ENCODE measurements around the gene SAMD7.

DNA sequence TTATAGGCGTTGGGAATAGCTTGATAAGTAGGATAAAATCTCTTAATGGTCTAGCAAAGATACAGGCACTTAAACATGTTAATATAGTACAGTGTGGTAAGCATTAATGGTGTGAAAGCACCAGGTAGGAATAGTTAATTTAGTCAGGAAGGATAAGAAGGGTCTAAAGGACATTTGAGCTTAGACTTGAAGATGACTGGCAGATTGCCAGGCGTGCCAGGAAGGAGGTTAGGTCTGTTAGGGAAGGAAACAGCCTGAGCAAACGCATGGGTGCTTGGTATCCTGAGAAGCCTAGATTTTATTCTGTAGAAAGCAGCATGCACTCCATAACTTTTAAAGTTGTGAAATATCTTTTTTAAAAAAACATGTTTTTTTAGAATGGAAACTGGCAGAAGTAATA is 72.9 kb downstream of the SAMD7 start:
- TF ChIP-seq CTCF (conservative IDR thresholded peaks at IDR 0.05; ENCODE audit: low read depth, low read length) (no peak), EZH2 (IDR thresholded peaks at IDR 0.05; ENCODE audit: borderline replicate concordance, low read depth, low read length, poor library complexity, severe bottlenecking) (no peak)

Measured in A673 (cell line).